HepG2 (cell line): ENCODE measurements around the gene KRTAP10-5.
A peak's percentile ranks its signal among the peaks of the same experiment; 100 is the strongest.

ENCODE experiments used
- BHLHE40 ChIP-seq: IDR thresholded peaks from 2 replicates; pipeline ENCODE4 v1.6.1; 2011; ENCODE audit warnings: low read length, improper control_type of control experiment
- CBX1 ChIP-seq: IDR thresholded peaks from one replicate; pipeline ENCODE4 v1.6.1; 2016; ENCODE audit warnings: antibody characterized with exemption, low read depth
- FOXJ3 ChIP-seq: sonication (generic); formaldehyde crosslinking; IDR thresholded peaks from 2 replicates; pipeline ENCODE4 v1.4.0; 2020; ENCODE audit warnings: missing genetic modification reagents, mild to moderate bottlenecking, borderline replicate concordance
- POLR2A ChIP-seq, 2 experiments: IDR thresholded peaks; 2 replicates each; pipeline ENCODE4 v1.6.1; 2011; ENCODE audit warnings: low read depth in 2 of 2, low read length in 2 of 2, mild to moderate bottlenecking in 1 of 2, moderate library complexity in 1 of 2; ENCODE audit not compliant: insufficient read depth in 1 of 2
- RFX5 ChIP-seq: IDR thresholded peaks from 2 replicates; pipeline ENCODE4 v1.6.1; 2011; ENCODE audit warnings: low read depth, low read length, improper control_type of control experiment
- SALL1 ChIP-seq: sonication (generic); formaldehyde crosslinking; IDR thresholded peaks from 2 replicates; pipeline ENCODE4 v1.8.0; 2022; ENCODE audit warnings: mild to moderate bottlenecking, missing genetic modification reagents
- SMC3 ChIP-seq: IDR thresholded peaks from 2 replicates; pipeline ENCODE4 v1.6.1; 2011; ENCODE audit warnings: low read length, improper control_type of control experiment
- SOX6 ChIP-seq, 2 experiments: fragments of 450-650 bp in 1 of 2; sonication (generic) in 1 of 2; formaldehyde crosslinking in 1 of 2; IDR thresholded peaks; 2 replicates each; pipeline versions ENCODE4 v1.4.0 to v1.6.1; 2017 to 2020; ENCODE audit warnings: antibody characterized with exemption in 1 of 2, mild to moderate bottlenecking in 1 of 2, missing genetic modification reagents in 1 of 2
- SP2 ChIP-seq: sonication (generic); formaldehyde crosslinking; IDR thresholded peaks from 2 replicates; pipeline ENCODE4 v1.5.1; 2020; ENCODE audit warnings: mild to moderate bottlenecking, missing genetic modification reagents
- ZMYM4 ChIP-seq: sonication (generic); formaldehyde crosslinking; IDR thresholded peaks from 2 replicates; pipeline ENCODE4 v1.8.1; 2023; ENCODE audit warnings: mild to moderate bottlenecking, missing genetic modification reagents
- ZNF263 ChIP-seq: sonication (generic); formaldehyde crosslinking; IDR thresholded peaks from 2 replicates; pipeline ENCODE4 v1.4.0; 2020; ENCODE audit warnings: missing genetic modification reagents
- TF ChIP-seq, protein P1 (sequence below): sonication (generic); formaldehyde crosslinking; IDR thresholded peaks from 2 replicates; pipeline ENCODE4 v1.4.0; 2020; ENCODE audit warnings: missing genetic modification reagents, borderline replicate concordance
- TF ChIP-seq, protein P2 (sequence below): sonication (generic); formaldehyde crosslinking; IDR thresholded peaks from 2 replicates; pipeline ENCODE4 v1.5.0; 2020; ENCODE audit warnings: mild to moderate bottlenecking, missing genetic modification reagents, moderate library complexity
- TF ChIP-seq, protein P3 (sequence below): sonication (generic); formaldehyde crosslinking; IDR thresholded peaks from 2 replicates; pipeline ENCODE4 v1.5.1; 2020; ENCODE audit warnings: missing genetic modification reagents, mild to moderate bottlenecking, borderline replicate concordance

DNA sequence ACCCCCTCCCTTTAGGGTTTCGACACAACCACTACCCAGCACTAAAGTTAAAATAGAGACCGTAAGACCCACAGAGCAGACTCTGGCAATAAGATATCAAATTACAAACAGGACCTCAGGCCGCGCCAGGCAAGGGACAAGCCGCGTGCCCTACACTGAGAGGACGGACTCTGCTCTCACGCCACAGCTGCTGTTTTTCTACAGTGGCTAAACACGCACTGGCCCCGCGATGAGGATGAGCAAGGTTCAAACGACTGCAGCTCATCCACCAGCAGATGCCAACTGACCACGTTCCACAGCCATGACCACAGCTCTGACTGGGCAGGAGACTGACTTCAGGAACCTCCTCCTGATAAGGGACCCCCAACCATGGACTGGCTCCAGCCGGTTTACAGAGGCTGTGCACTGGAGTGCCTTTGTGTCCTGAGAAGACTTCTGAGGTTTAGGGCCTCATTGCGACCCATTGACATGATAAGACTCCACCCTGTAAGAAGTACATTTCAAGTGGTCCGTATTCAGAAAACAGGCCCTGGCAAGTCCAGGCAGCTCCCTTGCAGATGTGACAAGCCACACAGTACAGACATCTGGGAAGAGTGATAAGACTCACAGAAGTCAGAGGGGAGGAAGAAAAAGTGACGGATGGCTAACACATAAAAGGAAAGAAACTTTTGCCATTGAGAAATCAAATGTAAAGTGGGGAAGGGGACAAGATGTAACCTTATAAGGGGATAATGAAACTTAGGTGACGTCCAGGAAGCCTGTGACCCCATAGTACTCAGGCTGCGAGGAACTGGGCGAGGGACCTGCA, 13.4 kb upstream of the KRTAP10-5 start:
- TF ChIP-seq ZMYM4 (CRISPR knock-in tag) (peak; percentile 86), POLR2A (IDR thresholded peaks at IDR 0.05; ENCODE audit: insufficient read depth in 1 of 2, low read depth in 2 of 2, low read length in 2 of 2) (peak in 1 of 2 experiments; percentile 40; a peak in 1 of 4 replicates), ZNF263 (CRISPR knock-in tag) (peak; percentile 76), CBX1 (no peak), RFX5 (no peak), SOX6 (IDR thresholded peaks at IDR 0.05) (no peak), SOX6 (CRISPR knock-in tag; IDR thresholded peaks at IDR 0.05) (peak; percentile 75), SALL1 (CRISPR knock-in tag) (peak; percentile 97), SMC3 (no peak), SP2 (CRISPR knock-in tag) (peak; percentile 21; the same call in 1 of the 2 replicates), FOXJ3 (peak; percentile 66; the same call in 1 of the 2 replicates), BHLHE40 (peak; percentile 40; the same call in 1 of the 2 replicates)
- TF ChIP-seq, protein P1, sequence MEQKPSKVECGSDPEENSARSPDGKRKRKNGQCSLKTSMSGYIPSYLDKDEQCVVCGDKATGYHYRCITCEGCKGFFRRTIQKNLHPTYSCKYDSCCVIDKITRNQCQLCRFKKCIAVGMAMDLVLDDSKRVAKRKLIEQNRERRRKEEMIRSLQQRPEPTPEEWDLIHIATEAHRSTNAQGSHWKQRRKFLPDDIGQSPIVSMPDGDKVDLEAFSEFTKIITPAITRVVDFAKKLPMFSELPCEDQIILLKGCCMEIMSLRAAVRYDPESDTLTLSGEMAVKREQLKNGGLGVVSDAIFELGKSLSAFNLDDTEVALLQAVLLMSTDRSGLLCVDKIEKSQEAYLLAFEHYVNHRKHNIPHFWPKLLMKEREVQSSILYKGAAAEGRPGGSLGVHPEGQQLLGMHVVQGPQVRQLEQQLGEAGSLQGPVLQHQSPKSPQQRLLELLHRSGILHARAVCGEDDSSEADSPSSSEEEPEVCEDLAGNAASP (CRISPR knock-in tag) = peak; percentile 66; the same call in 1 of the 2 replicates
- TF ChIP-seq, protein P2, sequence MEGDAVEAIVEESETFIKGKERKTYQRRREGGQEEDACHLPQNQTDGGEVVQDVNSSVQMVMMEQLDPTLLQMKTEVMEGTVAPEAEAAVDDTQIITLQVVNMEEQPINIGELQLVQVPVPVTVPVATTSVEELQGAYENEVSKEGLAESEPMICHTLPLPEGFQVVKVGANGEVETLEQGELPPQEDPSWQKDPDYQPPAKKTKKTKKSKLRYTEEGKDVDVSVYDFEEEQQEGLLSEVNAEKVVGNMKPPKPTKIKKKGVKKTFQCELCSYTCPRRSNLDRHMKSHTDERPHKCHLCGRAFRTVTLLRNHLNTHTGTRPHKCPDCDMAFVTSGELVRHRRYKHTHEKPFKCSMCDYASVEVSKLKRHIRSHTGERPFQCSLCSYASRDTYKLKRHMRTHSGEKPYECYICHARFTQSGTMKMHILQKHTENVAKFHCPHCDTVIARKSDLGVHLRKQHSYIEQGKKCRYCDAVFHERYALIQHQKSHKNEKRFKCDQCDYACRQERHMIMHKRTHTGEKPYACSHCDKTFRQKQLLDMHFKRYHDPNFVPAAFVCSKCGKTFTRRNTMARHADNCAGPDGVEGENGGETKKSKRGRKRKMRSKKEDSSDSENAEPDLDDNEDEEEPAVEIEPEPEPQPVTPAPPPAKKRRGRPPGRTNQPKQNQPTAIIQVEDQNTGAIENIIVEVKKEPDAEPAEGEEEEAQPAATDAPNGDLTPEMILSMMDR (CRISPR knock-in tag) = peak; percentile 14
- TF ChIP-seq, protein P3, sequence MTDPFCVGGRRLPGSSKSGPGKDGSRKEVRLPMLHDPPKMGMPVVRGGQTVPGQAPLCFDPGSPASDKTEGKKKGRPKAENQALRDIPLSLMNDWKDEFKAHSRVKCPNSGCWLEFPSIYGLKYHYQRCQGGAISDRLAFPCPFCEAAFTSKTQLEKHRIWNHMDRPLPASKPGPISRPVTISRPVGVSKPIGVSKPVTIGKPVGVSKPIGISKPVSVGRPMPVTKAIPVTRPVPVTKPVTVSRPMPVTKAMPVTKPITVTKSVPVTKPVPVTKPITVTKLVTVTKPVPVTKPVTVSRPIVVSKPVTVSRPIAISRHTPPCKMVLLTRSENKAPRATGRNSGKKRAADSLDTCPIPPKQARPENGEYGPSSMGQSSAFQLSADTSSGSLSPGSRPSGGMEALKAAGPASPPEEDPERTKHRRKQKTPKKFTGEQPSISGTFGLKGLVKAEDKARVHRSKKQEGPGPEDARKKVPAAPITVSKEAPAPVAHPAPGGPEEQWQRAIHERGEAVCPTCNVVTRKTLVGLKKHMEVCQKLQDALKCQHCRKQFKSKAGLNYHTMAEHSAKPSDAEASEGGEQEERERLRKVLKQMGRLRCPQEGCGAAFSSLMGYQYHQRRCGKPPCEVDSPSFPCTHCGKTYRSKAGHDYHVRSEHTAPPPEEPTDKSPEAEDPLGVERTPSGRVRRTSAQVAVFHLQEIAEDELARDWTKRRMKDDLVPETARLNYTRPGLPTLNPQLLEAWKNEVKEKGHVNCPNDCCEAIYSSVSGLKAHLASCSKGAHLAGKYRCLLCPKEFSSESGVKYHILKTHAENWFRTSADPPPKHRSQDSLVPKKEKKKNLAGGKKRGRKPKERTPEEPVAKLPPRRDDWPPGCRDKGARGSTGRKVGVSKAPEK (CRISPR knock-in tag) = no peak; the same call in 1 of the 2 replicates
